Gastroesophageal sphincter (tissue), 3 donors: ENCODE data around the gene PARL.

Source experiments
- CTCF ChIP-seq, 4 experiments: fragments of 200-600 bp in 2 of 4; fragments of 450-650 bp in 2 of 4; sonication (generic) in 1 of 4; IDR thresholded peaks; one replicate each; pipeline ENCODE4 v1.5.1; 2017 to 2019; ENCODE audit warnings: antibody characterized with exemption in 4 of 4, mild to moderate bottlenecking in 2 of 4, moderate library complexity in 2 of 4
- POLR2A ChIP-seq, 2 donors: fragments of 450-650 bp; IDR thresholded peaks; one replicate each; pipeline ENCODE4 v1.6.1; 2017; ENCODE audit warnings: antibody characterized with exemption in 2 of 2, mild to moderate bottlenecking in 2 of 2, moderate library complexity in 1 of 2

DNA sequence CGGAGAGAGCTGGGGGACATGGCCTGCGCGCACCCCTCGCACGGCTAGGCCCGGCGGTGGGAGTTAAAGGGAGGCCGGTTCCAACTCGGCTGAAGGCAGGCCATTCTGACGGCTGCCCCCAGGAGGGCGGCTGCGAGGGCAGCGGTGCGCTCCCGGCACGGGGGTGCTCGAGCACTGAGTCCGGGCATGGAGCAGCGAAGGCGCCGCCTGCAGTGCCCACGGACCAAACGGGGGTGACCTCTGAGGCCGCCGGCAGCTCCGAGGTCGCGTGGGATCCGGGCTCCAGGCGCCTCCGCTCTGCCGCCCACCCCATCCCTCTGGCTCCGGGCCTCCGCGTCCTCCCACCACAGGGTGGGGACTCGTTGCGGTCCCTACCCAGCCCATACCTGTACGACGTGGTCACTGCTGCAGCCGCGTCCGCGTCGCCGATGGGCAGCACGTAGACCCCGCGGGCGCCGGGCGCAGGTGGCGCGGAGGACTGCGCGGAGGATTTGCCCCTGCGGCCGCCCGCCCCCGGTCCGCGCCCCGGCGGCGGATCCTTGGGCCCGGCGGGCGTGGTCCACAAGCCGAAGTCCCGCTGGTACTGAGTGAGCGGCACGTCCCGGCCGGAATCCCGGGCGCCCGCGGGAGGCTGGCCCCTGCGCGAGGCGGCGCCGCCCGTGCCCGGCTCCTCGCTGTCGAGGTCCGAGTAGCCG lies 59.8 kb downstream of the PARL start:
- TF ChIP-seq CTCF (IDR thresholded peaks at IDR 0.05), result no peak
- no peak for TF ChIP-seq POLR2A (IDR thresholded peaks at IDR 0.05)
